WTC11 (cell line): Measurements from ENCODE around the gene CARD11. TPM values are rescaled to one million over a fixed set of nuclear protein-coding genes. Genes with fewer than 3 reads are reported as not detected.

Experiments
- ATAC-seq: fragments of 200-7000 bp; cut with Tn5 transposase; 2 replicates; pipeline ENCODE4 v1.10.0; 2021; ENCODE audit warnings: mild to moderate bottlenecking, moderate library complexity
- CTCF ChIA-PET: fragments of 300-600 bp; sonication (Branson Sonifier 250); formaldehyde crosslinking; loops from one replicate; lab custom pipeline; 2021; ENCODE audit warnings: antibody characterized with exemption; lab: Charles Lee
- POLR2A ChIA-PET: fragments of 350-600 bp; sonication (Branson Sonifier 250); formaldehyde crosslinking; loops from one replicate; lab custom pipeline; 2021; ENCODE audit warnings: antibody characterized with exemption; lab: Charles Lee
- DNase-seq: peaks from one replicate; pipeline ENCODE4 v3.0.0; 2021; ENCODE audit warnings: low spot score
- H3K27ac Mint-ChIP-seq: 2 replicates; pipeline ENCODE4 v1.8.0; 2021; ENCODE audit warnings: mixed read lengths
- H3K27me3 Mint-ChIP-seq: 2 replicates; pipeline ENCODE4 v1.8.0; 2021; ENCODE audit warnings: low read depth, mild to moderate bottlenecking, moderate library complexity, mixed read lengths
- H3K36me3 Mint-ChIP-seq: 2 replicates; pipeline ENCODE4 v1.8.0; 2021; ENCODE audit warnings: mixed read lengths
- H3K4me1 Mint-ChIP-seq: 2 replicates; pipeline ENCODE4 v1.8.0; 2022; ENCODE audit warnings: mixed read lengths
- H3K4me3 Mint-ChIP-seq: 2 replicates; pipeline ENCODE4 v1.8.0; 2021; ENCODE audit warnings: mild to moderate bottlenecking, moderate library complexity, mixed read lengths
- H3K9me3 Mint-ChIP-seq: 2 replicates; pipeline ENCODE4 v1.8.0; 2021; ENCODE audit warnings: mixed read lengths
- AR ChIP-seq: fragments of 250-450 bp; sonication (Bioruptor Pico); IDR thresholded peaks from 2 replicates; pipeline ENCODE4 v1.9.0; 2021; ENCODE audit warnings: mild to moderate bottlenecking
- ATF2 ChIP-seq: sonication (generic); formaldehyde crosslinking; IDR thresholded peaks from 2 replicates; pipeline ENCODE4 v1.8.1; 2022; ENCODE audit warnings: low read depth, missing genetic modification reagents, borderline replicate concordance
- ATF3 ChIP-seq: sonication (generic); formaldehyde crosslinking; conservative IDR thresholded peaks from 2 replicates; pipeline ENCODE4 v1.8.1; 2022; ENCODE audit warnings: mild to moderate bottlenecking, missing genetic modification reagents
- CBFB ChIP-seq: sonication (generic); formaldehyde crosslinking; IDR thresholded peaks from 2 replicates; pipeline ENCODE4 v1.8.1; 2022; ENCODE audit warnings: mild to moderate bottlenecking, low read depth, missing genetic modification reagents
- CREB1 ChIP-seq: sonication (generic); formaldehyde crosslinking; IDR thresholded peaks from 2 replicates; pipeline ENCODE4 v1.8.0; 2023; ENCODE audit warnings: mild to moderate bottlenecking, missing genetic modification reagents
- CTCF ChIP-seq: fragments of 200-600 bp; IDR thresholded peaks from 2 replicates; pipeline ENCODE4 v1.8.0; 2022; ENCODE audit warnings: antibody characterized with exemption
- E2F4 ChIP-seq: sonication (generic); formaldehyde crosslinking; IDR thresholded peaks from 2 replicates; pipeline ENCODE4 v1.8.1; 2022; ENCODE audit warnings: low read depth, mild to moderate bottlenecking, moderate library complexity, missing genetic modification reagents, borderline replicate concordance
- E2F5 ChIP-seq: sonication (generic); formaldehyde crosslinking; IDR thresholded peaks from 2 replicates; pipeline ENCODE4 v1.8.1; 2022; ENCODE audit warnings: mild to moderate bottlenecking, moderate library complexity, missing genetic modification reagents
- EMX1 ChIP-seq: fragments of 250-450 bp; sonication (Bioruptor Pico); IDR thresholded peaks from 2 replicates; pipeline ENCODE4 v1.8.0; 2021; ENCODE audit warnings: mild to moderate bottlenecking
- FOXJ3 ChIP-seq: sonication (generic); formaldehyde crosslinking; IDR thresholded peaks from 2 replicates; pipeline ENCODE4 v1.9.0; 2021; ENCODE audit warnings: missing genetic modification reagents, mild to moderate bottlenecking, borderline replicate concordance
- KAT7 ChIP-seq: sonication (generic); formaldehyde crosslinking; IDR thresholded peaks from 2 replicates; pipeline ENCODE4 v1.8.1; 2023; ENCODE audit warnings: missing genetic modification reagents, mild to moderate bottlenecking, borderline replicate concordance
- NFATC4 ChIP-seq: fragments of 250-450 bp; sonication (Bioruptor Pico); IDR thresholded peaks from 2 replicates; pipeline ENCODE4 v1.9.0; 2021; ENCODE audit warnings: mild to moderate bottlenecking
- NR2C2 ChIP-seq: sonication (generic); formaldehyde crosslinking; IDR thresholded peaks from 2 replicates; pipeline ENCODE4 v1.8.0; 2022; ENCODE audit warnings: mild to moderate bottlenecking, missing genetic modification reagents
- RELA ChIP-seq: sonication (generic); formaldehyde crosslinking; IDR thresholded peaks from 2 replicates; pipeline ENCODE4 v1.8.1; 2022; ENCODE audit warnings: missing genetic modification reagents, mild to moderate bottlenecking, borderline replicate concordance
- USF2 ChIP-seq: sonication (generic); formaldehyde crosslinking; IDR thresholded peaks from 2 replicates; pipeline ENCODE4 v1.8.1; 2023; ENCODE audit warnings: mild to moderate bottlenecking, missing genetic modification reagents, moderate library complexity
- ZNF232 ChIP-seq: sonication (generic); formaldehyde crosslinking; IDR thresholded peaks from 2 replicates; pipeline ENCODE4 v1.8.0; 2022; ENCODE audit warnings: mild to moderate bottlenecking, missing genetic modification reagents
- ZNF396 ChIP-seq: fragments of 250-450 bp; sonication (Bioruptor Pico); IDR thresholded peaks from 2 replicates; pipeline ENCODE4 v1.8.0; 2021; ENCODE audit warnings: mild to moderate bottlenecking, moderate library complexity, borderline replicate concordance
- ZNF423 ChIP-seq: fragments of 250-450 bp; sonication (Bioruptor Pico); IDR thresholded peaks from 2 replicates; pipeline ENCODE4 v2.1.2; 2022; ENCODE audit warnings: mild to moderate bottlenecking, moderate library complexity
- total RNA-seq: library from RNA; stranded (reverse); gene quantifications from 3 replicates; pipeline ENCODE4 v1.2.3, GENCODE V29; 2021

Gene CARD11
- total RNA-seq, 1 experiment from 2014 or later: 40.8 TPM

- TF ChIP-seq E2F4 (CRISPR knock-in tag): no peak
- TF ChIP-seq CTCF: no peak
- TF ChIP-seq ZNF232 (CRISPR knock-in tag): no peak
- no peak for TF ChIP-seq EMX1 (CRISPR knock-in tag)
- no peak for TF ChIP-seq RELA
Observed at GRCh38 chr7:2982831-2983230, 60.8 kb downstream of the CARD11 start (continued).

- peaks cover 24% of the 10 kb centered on the region for H3K4me1 Mint-ChIP-seq
- CTCF ChIA-PET: no interaction called here
- no peak for DNase-seq
- no peak overlapping the region for H3K27ac Mint-ChIP-seq
- POLR2A ChIA-PET: no interaction called here
- no peaks in the 10 kb centered on the region for H3K27me3 Mint-ChIP-seq
- TF ChIP-seq CREB1 (CRISPR knock-in tag) (no peak), EMX1 (CRISPR knock-in tag) (no peak), FOXJ3 (CRISPR knock-in tag) (no peak), CBFB (CRISPR knock-in tag) (no peak), ZNF396 (CRISPR knock-in tag) (no peak), NR2C2 (CRISPR knock-in tag) (no peak), E2F5 (CRISPR knock-in tag) (no peak), ATF3 (no peak), ZNF423 (CRISPR knock-in tag) (no peak)
- H3K9me3 Mint-ChIP-seq: peaks cover 7% of the 10 kb centered on the region; the same call in 1 of the 2 replicates
- H3K4me3 Mint-ChIP-seq: no peak overlapping the region
- peaks cover 7% of the 10 kb centered on the region; the same call in 1 of the 2 replicates for H3K36me3 Mint-ChIP-seq
- ATAC-seq: no peak
Observed at GRCh38 chr7:2982401-2982800, 61.3 kb downstream of the CARD11 start.

GRCh38 chr7:2981103-2981480, 62.6 kb downstream of the CARD11 start:
- H3K27ac Mint-ChIP-seq: no peak overlapping the region
- peaks cover 5% of the 10 kb centered on the region; the same call in 1 of the 2 replicates for H3K36me3 Mint-ChIP-seq
- POLR2A ChIA-PET: no interaction called here
- TF ChIP-seq CTCF (no peak), KAT7 (no peak), AR (CRISPR knock-in tag) (no peak), ATF2 (no peak), NFATC4 (CRISPR knock-in tag) (no peak), USF2 (CRISPR knock-in tag) (no peak)
- H3K9me3 Mint-ChIP-seq: peaks cover 3% of the 10 kb centered on the region; the same call in 1 of the 2 replicates
- CTCF ChIA-PET: no interaction called here
- DNase-seq (no peak), ATAC-seq (no peak)
- H3K27me3 Mint-ChIP-seq: no peaks in the 10 kb centered on the region
- H3K4me3 Mint-ChIP-seq: no peak overlapping the region
- peaks cover 24% of the 10 kb centered on the region for H3K4me1 Mint-ChIP-seq
